ENCODE results near the gene HBG1. TPM values are rescaled to one million over a fixed set of nuclear protein-coding genes. Genes with fewer than 3 reads are reported as not detected.

HBG1 gene
- total RNA-seq, 3 donors from 2014 or later, result 1.0 to 2.4 (median 1.5) TPM

DNA sequence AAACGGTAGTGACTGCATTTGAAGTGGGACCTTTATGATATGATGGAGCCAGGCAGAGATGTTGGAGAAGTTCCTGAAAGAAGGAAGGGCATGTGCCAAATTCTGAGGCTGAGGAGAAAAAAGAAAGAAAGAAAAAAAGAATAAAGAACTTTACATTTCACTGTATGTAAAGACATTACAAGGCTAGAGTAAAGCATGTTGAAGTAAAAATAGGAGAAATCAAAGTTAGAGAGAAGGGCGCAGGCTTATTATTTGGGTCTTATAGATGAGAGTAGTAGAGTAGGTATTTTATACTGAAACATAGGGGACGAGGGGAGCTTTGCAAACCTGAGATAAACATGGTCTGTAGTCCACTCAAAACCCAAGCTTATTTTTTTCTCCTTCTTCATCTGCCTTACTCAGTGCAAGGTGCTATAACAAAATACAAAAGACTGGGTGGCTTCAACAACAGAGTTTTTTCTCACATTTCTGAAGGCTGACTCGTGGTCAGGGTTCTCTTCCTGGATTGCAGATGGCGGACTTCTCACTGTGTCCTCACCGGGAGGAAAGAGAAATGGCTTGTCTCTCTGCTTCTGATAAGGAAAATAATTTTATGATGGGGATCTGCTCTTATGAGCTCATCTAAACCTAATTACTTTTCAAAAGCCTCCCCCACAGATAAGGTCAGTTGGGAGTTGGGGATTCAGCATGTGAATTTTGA, 2.7 kb downstream of the HBG1 start:
- Mint-ChIP-seq H3K9me3 (no peaks in the 10 kb centered on the region), H3K4me3 (no peak overlapping the region), H3K27me3 (ENCODE audit: low read depth) (no peaks in the 10 kb centered on the region), H3K4me1 (ENCODE audit: low read depth) (no peaks in the 10 kb centered on the region), H3K36me3 (ENCODE audit: insufficient read depth) (no peaks in the 10 kb centered on the region)
- no peak for ATAC-seq
- no peak for DNase-seq

DNA sequence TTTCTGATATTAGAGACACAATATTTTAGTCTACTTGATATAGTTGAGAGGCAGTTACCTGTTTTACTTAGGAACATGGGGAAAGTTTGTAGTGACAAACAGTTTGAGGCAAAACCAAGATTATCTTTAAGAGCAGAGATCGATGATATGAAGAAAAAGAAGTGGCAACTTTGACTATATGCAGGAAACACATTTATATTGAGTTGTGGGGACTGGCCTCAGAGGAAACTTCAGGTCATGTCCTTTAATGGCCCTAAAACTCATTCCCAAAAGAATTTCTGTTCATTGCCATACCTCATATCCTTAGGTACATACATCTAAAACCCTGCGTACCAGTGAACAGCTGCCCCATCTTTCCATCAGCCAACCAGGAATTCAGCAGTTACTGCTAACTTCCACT, 4.5 kb downstream of the HBG1 start:
- no peak for ATAC-seq
- H3K4me3 Mint-ChIP-seq, result no peak overlapping the region
- no peaks in the 10 kb centered on the region for H3K9me3 Mint-ChIP-seq
- H3K36me3 Mint-ChIP-seq (ENCODE audit: insufficient read depth), result no peaks in the 10 kb centered on the region
- DNase-seq, result no peak
- no peaks in the 10 kb centered on the region for H3K4me1 Mint-ChIP-seq (ENCODE audit: low read depth)
- no peaks in the 10 kb centered on the region for H3K27me3 Mint-ChIP-seq (ENCODE audit: low read depth)

DNA sequence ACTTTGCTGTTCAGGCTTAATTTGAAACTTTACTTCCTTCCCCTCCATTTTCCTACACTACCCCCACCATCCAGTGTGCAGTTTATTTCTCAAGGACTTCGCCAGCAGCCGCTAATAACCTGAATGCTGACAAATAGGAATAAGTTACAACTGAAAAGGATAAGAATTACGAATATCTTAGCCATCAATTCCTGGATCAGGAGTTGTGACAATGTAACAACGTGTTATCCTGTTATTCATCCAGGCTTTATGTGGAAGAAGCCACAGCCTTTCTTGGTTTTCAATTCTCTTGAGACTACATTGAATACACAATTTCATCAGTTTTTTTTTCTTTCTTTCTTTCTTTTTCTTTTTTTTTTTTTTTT, 5.9 kb downstream of the HBG1 start:
- Mint-ChIP-seq H3K36me3 (ENCODE audit: insufficient read depth) (no peaks in the 10 kb centered on the region), H3K4me3 (no peak overlapping the region), H3K9me3 (no peaks in the 10 kb centered on the region), H3K4me1 (ENCODE audit: low read depth) (no peaks in the 10 kb centered on the region), H3K27me3 (ENCODE audit: low read depth) (no peaks in the 10 kb centered on the region)
- no peak for DNase-seq
- ATAC-seq, result no peak

DNA sequence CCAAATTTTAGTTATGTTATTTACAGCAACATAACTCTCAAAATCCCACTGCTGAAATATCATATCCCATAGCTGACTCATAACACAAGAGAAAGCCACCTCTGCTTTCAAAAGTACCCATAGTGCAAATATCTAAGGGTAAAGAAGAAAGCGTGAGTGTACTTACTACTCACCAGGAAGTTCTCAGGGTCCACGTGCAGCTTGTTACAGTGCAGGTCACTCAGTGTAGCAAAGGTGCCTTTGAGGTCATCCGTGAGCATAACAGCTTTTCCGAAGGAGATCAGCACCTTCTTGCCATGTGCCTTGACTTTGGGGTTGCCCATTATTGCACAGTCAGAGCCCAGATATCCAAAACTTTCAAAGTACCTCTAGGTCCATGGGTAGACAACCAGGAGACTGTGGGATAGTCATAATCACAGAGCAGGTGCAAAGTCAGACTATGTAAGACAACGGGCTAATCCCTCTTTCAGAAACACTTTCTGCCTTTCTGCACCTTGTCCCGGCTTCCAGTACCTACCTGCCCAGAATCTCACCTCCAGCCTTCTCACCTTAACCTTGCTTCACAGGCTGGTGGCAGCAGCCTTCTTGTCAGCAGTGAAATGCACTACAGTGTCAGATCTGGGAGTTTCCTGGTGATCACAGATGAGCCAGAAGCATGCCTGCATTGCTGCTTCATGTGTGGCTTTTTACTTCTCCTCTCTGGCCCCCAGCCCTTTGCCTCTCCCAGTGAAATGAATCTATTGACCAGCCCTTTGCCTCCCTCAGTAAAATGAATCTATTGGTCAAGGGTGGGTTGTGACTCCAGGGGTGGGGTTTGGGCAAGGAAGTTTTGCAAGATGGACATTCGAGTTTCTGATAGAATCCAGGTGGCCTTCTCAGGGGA, 6.5 kb downstream of the HBG1 start:
- H3K27me3 Mint-ChIP-seq (ENCODE audit: low read depth), result no peaks in the 10 kb centered on the region
- ATAC-seq, result no peak
- H3K36me3 Mint-ChIP-seq (ENCODE audit: insufficient read depth), result no peaks in the 10 kb centered on the region
- no peak for DNase-seq
- no peak overlapping the region for H3K4me3 Mint-ChIP-seq
- no peaks in the 10 kb centered on the region for H3K4me1 Mint-ChIP-seq (ENCODE audit: low read depth)
- no peaks in the 10 kb centered on the region for H3K9me3 Mint-ChIP-seq

DNA sequence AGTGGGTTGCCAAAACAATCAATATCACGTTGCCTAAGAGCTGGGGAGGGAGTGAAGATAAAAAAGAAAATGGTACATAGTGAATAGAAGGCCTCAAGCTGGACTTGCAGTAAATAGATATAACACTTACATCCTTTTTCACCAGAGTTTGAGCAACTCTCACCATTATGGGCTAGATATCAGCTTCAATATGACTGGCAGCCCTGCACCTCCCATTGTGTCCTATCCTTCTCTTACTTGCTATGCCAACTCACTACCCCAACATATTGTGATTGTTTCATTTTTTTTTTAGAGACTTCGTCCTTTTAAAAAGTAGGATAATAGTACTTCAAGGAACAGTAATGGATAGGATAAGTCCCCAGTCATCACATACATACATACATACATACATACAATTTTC, 7.4 kb downstream of the HBG1 start:
- DNase-seq, result no peak
- Mint-ChIP-seq H3K4me1 (ENCODE audit: low read depth) (no peaks in the 10 kb centered on the region), H3K27me3 (ENCODE audit: low read depth) (peaks cover 2% of the 10 kb centered on the region), H3K36me3 (ENCODE audit: insufficient read depth) (no peaks in the 10 kb centered on the region), H3K4me3 (no peak overlapping the region), H3K9me3 (no peaks in the 10 kb centered on the region)
- ATAC-seq, result no peak

DNA sequence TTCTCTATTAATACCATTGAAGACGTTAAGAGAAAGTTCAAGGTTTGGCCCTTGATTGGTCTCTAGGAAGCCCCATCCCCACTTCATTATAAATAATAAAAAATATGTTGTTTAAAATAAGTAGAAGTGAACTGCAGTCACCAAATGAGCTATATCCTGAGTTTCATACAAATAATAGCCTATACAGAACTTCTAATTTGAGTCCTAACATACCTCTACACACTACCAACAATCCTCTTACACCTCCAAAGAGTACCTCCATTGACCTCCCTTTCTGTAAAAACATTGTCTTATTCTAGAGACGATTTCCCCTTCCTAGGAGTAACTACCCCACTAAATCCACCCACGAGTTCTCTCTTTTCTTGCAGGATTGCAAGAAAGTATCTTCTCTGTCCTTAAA, 8.2 kb downstream of the HBG1 start:
- no peak for ATAC-seq
- H3K9me3 Mint-ChIP-seq, result no peaks in the 10 kb centered on the region
- DNase-seq, result no peak
- no peak overlapping the region for H3K4me3 Mint-ChIP-seq
- H3K27me3 Mint-ChIP-seq (ENCODE audit: low read depth), result peaks cover 2% of the 10 kb centered on the region
- H3K36me3 Mint-ChIP-seq (ENCODE audit: insufficient read depth), result no peaks in the 10 kb centered on the region
- no peaks in the 10 kb centered on the region for H3K4me1 Mint-ChIP-seq (ENCODE audit: low read depth)

DNA sequence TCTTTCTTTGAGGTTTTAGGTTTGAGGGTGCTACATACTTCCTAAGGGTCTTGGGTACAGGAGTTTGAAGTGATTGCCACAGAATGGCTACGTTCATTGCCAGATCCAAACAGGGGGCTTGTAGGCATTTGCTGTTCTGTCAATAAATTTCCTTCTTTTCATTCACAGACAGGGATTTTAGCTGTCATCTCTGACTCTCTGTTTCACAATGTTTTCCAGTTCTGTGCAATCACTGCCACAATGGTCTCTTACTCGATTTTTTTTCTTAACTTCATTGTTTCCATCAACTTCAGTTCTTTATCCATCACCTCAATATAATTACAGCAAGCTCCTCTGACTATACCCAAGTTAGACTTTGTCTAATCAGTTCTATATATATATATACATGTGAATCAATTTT, 9.2 kb downstream of the HBG1 start:
- peaks cover 2% of the 10 kb centered on the region for H3K27me3 Mint-ChIP-seq (ENCODE audit: low read depth)
- DNase-seq (no peak), ATAC-seq (no peak)
- no peaks in the 10 kb centered on the region for H3K36me3 Mint-ChIP-seq (ENCODE audit: insufficient read depth)
- H3K9me3 Mint-ChIP-seq, result no peaks in the 10 kb centered on the region
- no peaks in the 10 kb centered on the region for H3K4me1 Mint-ChIP-seq (ENCODE audit: low read depth)
- H3K4me3 Mint-ChIP-seq, result no peak overlapping the region

DNA sequence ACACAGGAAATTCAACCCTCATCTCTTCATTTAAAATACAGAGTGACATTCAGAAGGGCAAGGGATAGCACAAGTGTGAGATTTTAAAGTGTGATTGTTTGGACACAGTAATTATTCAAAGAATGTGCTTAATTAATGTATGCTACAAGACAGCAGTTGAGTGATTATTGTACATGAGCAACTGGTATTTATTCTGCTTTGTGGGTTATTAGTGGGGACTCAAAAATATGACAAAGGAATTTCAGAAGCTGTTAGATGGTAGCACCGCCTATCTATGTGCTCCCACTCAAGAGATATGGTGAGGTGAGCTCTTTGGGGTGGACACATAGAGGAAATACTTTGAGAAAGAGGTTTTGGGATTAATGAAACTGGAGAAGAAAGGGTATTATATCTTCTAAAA, 9.6 kb downstream of the HBG1 start:
- Mint-ChIP-seq H3K27me3 (ENCODE audit: low read depth) (peaks cover 2% of the 10 kb centered on the region), H3K4me1 (ENCODE audit: low read depth) (no peaks in the 10 kb centered on the region), H3K4me3 (no peak overlapping the region), H3K9me3 (no peaks in the 10 kb centered on the region), H3K36me3 (ENCODE audit: insufficient read depth) (no peaks in the 10 kb centered on the region)
- ATAC-seq (no peak), DNase-seq (no peak)

DNA sequence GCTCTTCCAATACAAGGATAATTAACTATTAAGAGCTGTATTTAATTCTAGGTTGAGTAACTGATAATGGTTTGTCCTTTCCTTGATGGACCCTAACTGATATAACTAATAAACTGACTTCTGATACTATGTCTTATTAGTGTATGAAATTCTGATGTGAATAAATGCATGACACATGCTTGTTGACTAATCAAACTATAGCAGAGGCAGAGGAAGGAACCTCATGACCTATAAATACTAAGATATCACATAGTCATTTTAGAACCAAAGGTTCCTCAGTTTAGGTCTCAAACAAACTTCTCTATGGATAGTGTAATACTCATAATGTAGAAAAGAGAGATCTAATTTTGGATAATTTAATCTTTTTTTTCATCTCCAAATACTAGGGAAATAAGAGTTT, 10.6 kb downstream of the HBG1 start:
- Mint-ChIP-seq H3K9me3 (no peaks in the 10 kb centered on the region), H3K4me3 (no peak overlapping the region), H3K4me1 (ENCODE audit: low read depth) (no peaks in the 10 kb centered on the region), H3K36me3 (ENCODE audit: insufficient read depth) (no peaks in the 10 kb centered on the region), H3K27me3 (ENCODE audit: low read depth) (peaks cover 2% of the 10 kb centered on the region)
- ATAC-seq (no peak), DNase-seq (no peak)

DNA sequence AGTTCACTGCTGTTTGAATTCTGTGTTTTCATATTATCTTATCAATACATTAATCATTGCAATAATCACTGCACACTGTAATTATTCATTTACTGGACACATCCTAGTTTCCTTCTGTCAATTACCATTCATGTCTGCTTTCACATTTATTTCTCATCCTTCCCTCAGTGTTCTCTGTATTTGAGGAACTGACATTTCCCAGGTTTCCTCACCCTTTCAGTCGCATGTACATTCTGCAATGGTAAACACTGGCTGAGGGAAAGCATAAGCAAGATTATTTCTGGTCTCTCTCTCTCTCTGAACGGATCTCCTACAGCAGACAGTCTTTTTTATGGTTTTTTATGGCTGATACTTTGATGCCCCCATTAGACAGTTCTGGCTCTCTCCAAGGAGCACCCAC, 11.2 kb downstream of the HBG1 start:
- peaks cover 2% of the 10 kb centered on the region for H3K27me3 Mint-ChIP-seq (ENCODE audit: low read depth)
- H3K4me3 Mint-ChIP-seq, result no peak overlapping the region
- no peaks in the 10 kb centered on the region for H3K9me3 Mint-ChIP-seq
- H3K4me1 Mint-ChIP-seq (ENCODE audit: low read depth), result no peaks in the 10 kb centered on the region
- no peaks in the 10 kb centered on the region for H3K36me3 Mint-ChIP-seq (ENCODE audit: insufficient read depth)
- DNase-seq (no peak), ATAC-seq (no peak)

DNA sequence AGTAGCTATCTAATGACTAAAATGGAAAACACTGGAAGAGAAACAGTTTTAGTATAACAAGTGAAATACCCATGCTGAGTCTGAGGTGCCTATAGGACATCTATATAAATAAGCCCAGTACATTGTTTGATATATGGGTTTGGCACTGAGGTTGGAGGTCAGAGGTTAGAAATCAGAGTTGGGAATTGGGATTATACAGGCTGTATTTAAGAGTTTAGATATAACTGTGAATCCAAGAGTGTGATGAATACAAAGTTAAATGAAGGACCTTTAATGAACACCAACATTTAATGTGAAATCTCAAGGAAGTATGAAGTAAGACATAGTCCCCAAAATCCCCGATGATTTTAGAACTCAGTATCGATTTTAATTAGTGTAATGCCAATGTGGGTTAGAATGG, 12.2 kb downstream of the HBG1 start:
- H3K36me3 Mint-ChIP-seq (ENCODE audit: insufficient read depth), result no peaks in the 10 kb centered on the region
- no peak for DNase-seq

DNA sequence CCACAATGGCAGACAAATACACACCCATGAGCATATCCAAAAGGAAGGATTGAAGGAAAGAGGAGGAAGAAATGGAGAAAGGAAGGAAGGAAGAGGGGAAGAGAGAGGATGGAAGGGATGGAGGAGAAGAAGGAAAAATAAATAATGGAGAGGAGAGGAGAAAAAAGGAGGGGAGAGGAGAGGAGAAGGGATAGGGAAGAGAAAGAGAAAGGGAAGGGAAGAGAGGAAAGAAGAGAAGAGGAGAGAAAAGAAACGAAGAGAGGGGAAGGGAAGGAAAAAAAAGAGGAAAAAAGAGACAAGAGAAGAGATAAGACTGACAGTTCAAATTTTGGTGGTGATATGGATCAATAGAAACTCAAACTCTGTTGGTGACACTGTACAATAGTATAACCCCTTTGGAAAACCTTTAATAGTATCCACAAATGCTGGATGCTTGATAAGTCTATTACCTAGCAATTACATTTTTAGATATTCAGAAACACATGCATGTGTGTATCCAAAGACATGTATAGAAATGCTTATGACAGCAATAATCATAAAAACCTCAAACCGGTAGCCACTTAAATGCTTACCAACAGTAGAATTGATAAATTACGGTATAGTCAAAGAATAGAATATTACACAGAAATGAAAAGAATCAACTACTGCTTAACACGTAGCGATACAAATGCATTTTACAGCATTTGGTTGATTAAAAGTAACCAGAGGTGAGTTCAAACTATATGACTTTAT, 14.1 kb downstream of the HBG1 start:
- no peak overlapping the region for H3K4me3 Mint-ChIP-seq
- no peaks in the 10 kb centered on the region for H3K36me3 Mint-ChIP-seq (ENCODE audit: insufficient read depth)
- H3K9me3 Mint-ChIP-seq, result no peaks in the 10 kb centered on the region
- ATAC-seq, result no peak
- H3K27me3 Mint-ChIP-seq (ENCODE audit: low read depth), result peaks cover 2% of the 10 kb centered on the region
- no peak for DNase-seq
- no peaks in the 10 kb centered on the region for H3K4me1 Mint-ChIP-seq (ENCODE audit: low read depth)

More for the DNA sequence above, 12.2 kb downstream of the HBG1 start:
- ATAC-seq, result no peak
- peaks cover 2% of the 10 kb centered on the region for H3K27me3 Mint-ChIP-seq (ENCODE audit: low read depth)
- no peak overlapping the region for H3K4me3 Mint-ChIP-seq
- H3K4me1 Mint-ChIP-seq (ENCODE audit: low read depth), result no peaks in the 10 kb centered on the region
- H3K9me3 Mint-ChIP-seq, result no peaks in the 10 kb centered on the region

DNA sequence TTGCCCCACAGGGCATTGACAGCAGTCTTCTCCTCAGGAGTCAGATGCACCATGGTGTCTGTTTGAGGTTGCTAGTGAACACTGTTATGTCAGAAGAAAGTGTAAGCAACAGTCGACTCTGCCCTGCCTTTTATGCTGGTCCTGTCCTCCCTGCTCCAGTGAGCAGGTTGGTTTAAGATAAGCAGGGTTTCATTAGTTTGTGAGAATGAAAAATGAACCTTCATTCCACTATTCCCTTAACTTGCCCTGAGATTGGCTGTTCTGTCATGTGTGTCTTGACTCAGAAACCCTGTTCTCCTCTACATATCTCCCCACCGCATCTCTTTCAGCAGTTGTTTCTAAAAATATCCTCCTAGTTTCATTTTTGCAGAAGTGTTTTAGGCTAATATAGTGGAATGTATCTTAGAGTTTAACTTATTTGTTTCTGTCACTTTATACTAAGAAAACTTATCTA, 15.2 kb downstream of the HBG1 start, which contains the start of gene HBD:
TSS of gene HBD (minus strand) at position 103 of the 454 bp plus-strand sequence. CDS start at position 53, 50 bp downstream.
- H3K36me3 Mint-ChIP-seq (ENCODE audit: insufficient read depth), result no peaks in the 10 kb centered on the region
- no peak within 1 kb of the TSS for H3K4me3 Mint-ChIP-seq
- no peaks in the 10 kb centered on the region for H3K4me1 Mint-ChIP-seq (ENCODE audit: low read depth)
- H3K27me3 Mint-ChIP-seq (ENCODE audit: low read depth), result peaks cover 2% of the 10 kb centered on the region
- no peaks in the 10 kb centered on the region for H3K9me3 Mint-ChIP-seq
- DNase-seq, result no peak
- ATAC-seq, result no peak

DNA sequence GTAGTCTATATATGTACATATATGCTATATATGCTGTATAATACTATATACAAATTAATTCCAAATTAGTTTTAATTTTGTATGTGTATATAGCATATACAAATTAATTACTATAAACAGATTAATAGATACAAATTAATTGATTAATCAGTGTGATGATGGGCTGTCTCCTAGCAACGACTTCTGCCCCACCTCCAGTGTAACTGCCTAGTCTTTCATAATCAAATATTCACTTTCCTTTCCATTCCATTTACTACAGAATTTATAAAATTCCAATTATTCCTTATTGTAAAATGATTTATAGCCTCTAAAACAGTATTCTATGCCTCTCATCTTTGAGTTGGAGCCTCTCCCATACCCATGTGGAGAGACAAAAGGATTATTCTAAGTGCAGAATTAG, 16.4 kb downstream of the HBG1 start:
- ATAC-seq, result no peak
- no peaks in the 10 kb centered on the region for H3K4me1 Mint-ChIP-seq (ENCODE audit: low read depth)
- H3K4me3 Mint-ChIP-seq, result no peak overlapping the region
- H3K27me3 Mint-ChIP-seq (ENCODE audit: low read depth), result peaks cover 2% of the 10 kb centered on the region
- DNase-seq, result no peak
- H3K9me3 Mint-ChIP-seq, result no peaks in the 10 kb centered on the region
- H3K36me3 Mint-ChIP-seq (ENCODE audit: insufficient read depth), result no peaks in the 10 kb centered on the region

Data from activated T-cell treated with anti-CD3 and anti-CD28 coated beads, Interleukin-2, amount 50 U/mL, for 4 hours (primary cell).